Nephron (organoid): Measurements from ENCODE around the gene SLC36A4.

ENCODE experiments used
- H3K27ac Mint-ChIP-seq, 3 experiments: 2 replicates each; pipeline ENCODE4 v1.8.0; 2020; ENCODE audit warnings: mixed read lengths in 3 of 3, mild to moderate bottlenecking in 2 of 3, moderate library complexity in 1 of 3
- H3K27me3 Mint-ChIP-seq: 2 replicates; pipeline ENCODE4 v1.8.0; 2021; ENCODE audit warnings: low read depth, mild to moderate bottlenecking, moderate library complexity, mixed read lengths
- H3K36me3 Mint-ChIP-seq: 2 replicates; pipeline ENCODE4 v1.8.0; 2020; ENCODE audit warnings: low read depth, mixed read lengths
- H3K4me1 Mint-ChIP-seq: 2 replicates; pipeline ENCODE4 v1.8.0; 2020; ENCODE audit warnings: mixed read lengths
- H3K4me3 Mint-ChIP-seq, 3 experiments: 2 replicates each; pipeline ENCODE4 v1.8.0; 2020; ENCODE audit warnings: mild to moderate bottlenecking in 3 of 3, mixed read lengths in 3 of 3, moderate library complexity in 2 of 3
- H3K9me3 Mint-ChIP-seq: 2 replicates; pipeline ENCODE4 v1.8.0; 2020; ENCODE audit warnings: mixed read lengths
- TF ChIP-seq, protein P1 (sequence below), 3 experiments: fragments of 200-600 bp; sonication (generic); IDR thresholded peaks; one replicate each; pipeline ENCODE4 v1.5.0; 2021; ENCODE audit warnings: antibody characterized with exemption in 3 of 3; ENCODE audit not compliant: unreplicated experiment in 3 of 3

Gene SLC36A4

GRCh38 chr11:93159721-93160120 lies 38.1 kb downstream of the SLC36A4 start:
- H3K4me1 Mint-ChIP-seq, result no peaks in the 10 kb centered on the region
- no peak overlapping the region for H3K4me3 Mint-ChIP-seq
- no peak overlapping the region for H3K27ac Mint-ChIP-seq
- H3K27me3 Mint-ChIP-seq, result no peaks in the 10 kb centered on the region
- TF ChIP-seq, protein P1, sequence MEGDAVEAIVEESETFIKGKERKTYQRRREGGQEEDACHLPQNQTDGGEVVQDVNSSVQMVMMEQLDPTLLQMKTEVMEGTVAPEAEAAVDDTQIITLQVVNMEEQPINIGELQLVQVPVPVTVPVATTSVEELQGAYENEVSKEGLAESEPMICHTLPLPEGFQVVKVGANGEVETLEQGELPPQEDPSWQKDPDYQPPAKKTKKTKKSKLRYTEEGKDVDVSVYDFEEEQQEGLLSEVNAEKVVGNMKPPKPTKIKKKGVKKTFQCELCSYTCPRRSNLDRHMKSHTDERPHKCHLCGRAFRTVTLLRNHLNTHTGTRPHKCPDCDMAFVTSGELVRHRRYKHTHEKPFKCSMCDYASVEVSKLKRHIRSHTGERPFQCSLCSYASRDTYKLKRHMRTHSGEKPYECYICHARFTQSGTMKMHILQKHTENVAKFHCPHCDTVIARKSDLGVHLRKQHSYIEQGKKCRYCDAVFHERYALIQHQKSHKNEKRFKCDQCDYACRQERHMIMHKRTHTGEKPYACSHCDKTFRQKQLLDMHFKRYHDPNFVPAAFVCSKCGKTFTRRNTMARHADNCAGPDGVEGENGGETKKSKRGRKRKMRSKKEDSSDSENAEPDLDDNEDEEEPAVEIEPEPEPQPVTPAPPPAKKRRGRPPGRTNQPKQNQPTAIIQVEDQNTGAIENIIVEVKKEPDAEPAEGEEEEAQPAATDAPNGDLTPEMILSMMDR (IDR thresholded peaks at IDR 0.05; ENCODE audit: unreplicated experiment in 3 of 3), result no peak
- peaks cover 11% of the 10 kb centered on the region for H3K9me3 Mint-ChIP-seq
- H3K36me3 Mint-ChIP-seq, result peaks cover 63% of the 10 kb centered on the region

DNA sequence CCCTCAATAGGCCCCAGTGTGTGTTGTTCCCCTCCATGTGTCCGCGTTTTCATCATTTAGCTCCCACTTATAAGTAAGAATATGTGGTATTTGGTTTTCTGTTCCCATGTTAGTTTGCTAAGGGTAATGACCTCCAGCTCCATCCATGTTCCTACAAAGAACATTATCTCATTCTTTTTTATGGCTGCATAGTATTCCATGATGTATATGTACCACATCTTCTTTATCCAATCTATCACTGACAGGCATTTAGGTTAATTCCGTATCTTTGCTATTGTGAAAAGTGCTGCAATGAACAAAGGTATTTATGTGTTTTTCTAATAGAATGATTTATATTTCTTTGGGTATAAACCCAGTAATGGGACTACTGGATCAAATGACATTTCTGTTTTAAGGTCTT lies 42.1 kb downstream of the SLC36A4 start:
- Mint-ChIP-seq H3K9me3 (peaks cover 11% of the 10 kb centered on the region), H3K4me3 (no peak overlapping the region), H3K36me3 (peaks cover 45% of the 10 kb centered on the region), H3K27me3 (no peaks in the 10 kb centered on the region), H3K27ac (no peak overlapping the region), H3K4me1 (no peaks in the 10 kb centered on the region)
- TF ChIP-seq, protein P1 (IDR thresholded peaks at IDR 0.05; ENCODE audit: unreplicated experiment in 3 of 3), result no peak

- Mint-ChIP-seq H3K9me3 (no peaks in the 10 kb centered on the region), H3K27ac (no peak overlapping the region), H3K36me3 (peaks cover 10% of the 10 kb centered on the region), H3K4me3 (no peak overlapping the region), H3K27me3 (no peaks in the 10 kb centered on the region), H3K4me1 (peaks cover 8% of the 10 kb centered on the region)
- TF ChIP-seq, protein P1 (IDR thresholded peaks at IDR 0.05; ENCODE audit: unreplicated experiment in 3 of 3), result no peak
Observed at GRCh38 chr11:93145390-93145915, 52.3 kb downstream of the SLC36A4 start.

- no peak overlapping the region for H3K27ac Mint-ChIP-seq
- TF ChIP-seq, protein P1 (IDR thresholded peaks at IDR 0.05; ENCODE audit: unreplicated experiment in 3 of 3), result no peak
- no peaks in the 10 kb centered on the region for H3K27me3 Mint-ChIP-seq
- no peaks in the 10 kb centered on the region for H3K9me3 Mint-ChIP-seq
- H3K4me3 Mint-ChIP-seq, result no peak overlapping the region
- peaks cover 8% of the 10 kb centered on the region for H3K4me1 Mint-ChIP-seq
- peaks cover 10% of the 10 kb centered on the region for H3K36me3 Mint-ChIP-seq
Observed at GRCh38 chr11:93143800-93144199, 54.0 kb downstream of the SLC36A4 start.

DNA sequence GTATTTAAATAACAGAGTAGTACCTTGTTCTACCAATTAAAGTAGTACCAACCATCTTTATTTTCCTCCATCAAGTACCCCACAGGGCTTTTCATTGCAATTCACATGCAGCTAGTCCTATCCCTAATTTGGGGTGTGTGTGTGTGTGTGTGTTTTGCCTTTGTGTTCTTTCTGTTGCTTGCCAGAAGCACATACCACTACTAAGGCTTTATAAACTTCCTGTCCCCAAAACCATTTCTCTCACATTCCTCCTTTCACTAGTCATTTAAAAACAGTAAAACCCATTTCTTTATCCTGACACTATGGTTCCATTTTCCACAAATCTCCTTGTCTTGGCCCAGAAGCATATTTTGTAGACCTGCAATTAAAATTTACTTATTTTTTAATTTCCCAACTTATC lies 54.6 kb downstream of the SLC36A4 start:
- Mint-ChIP-seq H3K36me3 (peaks cover 10% of the 10 kb centered on the region), H3K4me3 (no peak overlapping the region), H3K27me3 (no peaks in the 10 kb centered on the region), H3K4me1 (peaks cover 8% of the 10 kb centered on the region), H3K27ac (no peak overlapping the region), H3K9me3 (no peaks in the 10 kb centered on the region)
- TF ChIP-seq, protein P1 (IDR thresholded peaks at IDR 0.05; ENCODE audit: unreplicated experiment in 3 of 3), result no peak

DNA sequence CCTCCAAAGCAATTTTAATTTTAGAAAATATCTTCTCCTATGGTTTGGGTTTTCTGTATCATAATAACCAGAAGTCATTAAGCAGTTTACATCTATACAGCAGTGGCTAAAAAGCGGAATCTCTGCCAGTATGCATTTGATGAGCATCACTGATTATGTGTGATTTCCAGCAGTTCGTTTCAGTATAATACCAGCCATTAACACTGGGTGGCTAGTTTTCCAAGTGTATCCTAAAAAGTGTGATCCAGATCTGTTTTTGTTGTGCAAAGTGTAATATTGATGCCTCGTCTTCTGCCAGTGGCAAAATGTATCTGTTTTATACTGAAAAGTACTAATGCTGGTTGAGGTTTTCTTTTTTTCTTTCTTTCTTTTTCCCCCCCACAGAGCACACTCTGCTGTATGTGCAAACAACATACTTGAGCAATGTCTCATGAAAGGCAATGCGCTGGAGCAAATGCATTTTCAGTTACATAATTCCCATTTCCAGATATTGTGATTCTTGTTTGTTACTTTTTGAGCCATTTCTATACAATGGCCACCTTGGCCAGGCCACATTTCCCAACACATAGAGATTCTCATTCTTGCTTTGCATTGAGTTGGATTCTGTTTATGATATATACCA lies 64.2 kb downstream of the SLC36A4 start:
- no peak overlapping the region for H3K27ac Mint-ChIP-seq
- H3K4me1 Mint-ChIP-seq, result no peaks in the 10 kb centered on the region
- H3K27me3 Mint-ChIP-seq, result no peaks in the 10 kb centered on the region
- H3K4me3 Mint-ChIP-seq, result no peak overlapping the region
- TF ChIP-seq, protein P1 (IDR thresholded peaks at IDR 0.05; ENCODE audit: unreplicated experiment in 3 of 3), result no peak
- peaks cover 9% of the 10 kb centered on the region for H3K36me3 Mint-ChIP-seq
- H3K9me3 Mint-ChIP-seq, result no peaks in the 10 kb centered on the region
